GM19239 (cell line): ENCODE measurements around the gene SLC8A2.
"Not testable (repeated sequence)": the region's sequence is repeated elsewhere in the genome, so short reads cannot be mapped to it uniquely, and the experiment has no call there.

ENCODE experiments used
- DNase-seq: peaks from one replicate; pipeline ENCODE4 v3.0.0; 2011; ENCODE audit warnings: low spot score; ENCODE audit not compliant: insufficient read length
- FAIRE-seq: peaks from 2 replicates; lab custom pipeline; 2011; peaks lifted over from hg19 to GRCh38; lab: Jason Lieb, UNC

Gene SLC8A2

GRCh38 chr19:47390533-47391488 is 80.9 kb downstream of the SLC8A2 start:
- DNase-seq (no peak), FAIRE-seq (no peak)

GRCh38 chr19:47389150-47389556 is 82.5 kb downstream of the SLC8A2 start:
- FAIRE-seq (no peak), DNase-seq (no peak)

GRCh38 chr19:47388721-47389120 is 83.0 kb downstream of the SLC8A2 start:
- DNase-seq, FAIRE-seq: not testable (repeated sequence)

GRCh38 chr19:47387623-47388022 is 84.1 kb downstream of the SLC8A2 start:
- not testable (repeated sequence) for DNase-seq, FAIRE-seq

- not testable (repeated sequence) for DNase-seq, FAIRE-seq
Observed at GRCh38 chr19:47386582-47386981, 85.1 kb downstream of the SLC8A2 start.

- DNase-seq, FAIRE-seq: not testable (repeated sequence)
Observed at GRCh38 chr19:47384533-47384932, 87.2 kb downstream of the SLC8A2 start.

GRCh38 chr19:47383890-47384289 is 87.8 kb downstream of the SLC8A2 start:
- DNase-seq, FAIRE-seq: not testable (repeated sequence)

GRCh38 chr19:47381653-47382279 is 89.9 kb downstream of the SLC8A2 start:
- FAIRE-seq (peak; percentile 11), DNase-seq (peak; percentile 39)

- DNase-seq (no peak), FAIRE-seq (no peak)
Observed at GRCh38 chr19:47381121-47381520, 90.6 kb downstream of the SLC8A2 start.

- FAIRE-seq (no peak), DNase-seq (no peak)
Observed at GRCh38 chr19:47380559-47380958, 91.1 kb downstream of the SLC8A2 start.

- FAIRE-seq (no peak), DNase-seq (no peak)
Observed at GRCh38 chr19:47379381-47379938, 92.2 kb downstream of the SLC8A2 start.

GRCh38 chr19:47378246-47378645 is 93.4 kb downstream of the SLC8A2 start:
- DNase-seq: no peak
- FAIRE-seq: no peak
